Stimulated activated naive CD8-positive, alpha-beta T cell treated with anti-CD3 and anti-CD28 coated beads, Interleukin-15, Interleukin-2, amounts not matched to agents 100 U/mL and 50 U/mL, for 24 hours (primary cell): ENCODE data around the gene RSBN1L.
"Not testable (repeated sequence)": the region's sequence is repeated elsewhere in the genome, so short reads cannot be mapped to it uniquely, and the experiment has no call there.

ENCODE experiments used
- ATAC-seq: fragments of 150-1000 bp; cut with Tn5 transposase; one replicate; pipeline ENCODE4 v1.10.0; 2021
- DNase-seq: peaks from one replicate; pipeline ENCODE4 v3.0.0; 2021

The RSBN1L gene

DNA sequence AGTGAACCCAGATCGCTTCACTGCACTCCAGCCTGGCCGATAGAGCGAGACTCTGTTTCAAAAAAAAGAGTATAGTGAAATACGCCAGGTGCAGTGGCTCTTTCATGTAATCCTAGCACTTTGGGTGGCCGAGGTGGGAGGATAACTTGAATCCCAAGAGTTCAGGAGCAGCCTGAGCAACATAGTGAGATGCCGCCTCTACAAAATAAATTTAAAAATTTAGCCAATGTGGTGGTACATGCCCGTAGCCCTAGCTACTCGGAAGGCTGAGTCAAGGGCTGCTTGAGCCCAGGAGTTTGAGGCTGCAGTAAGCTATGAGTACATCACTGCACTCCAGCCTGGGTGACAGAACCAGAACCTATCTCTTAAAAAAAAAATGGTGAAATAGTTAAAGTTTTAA, 74.1 kb downstream of the RSBN1L start:
- no peak for DNase-seq
- ATAC-seq, result no peak

DNA sequence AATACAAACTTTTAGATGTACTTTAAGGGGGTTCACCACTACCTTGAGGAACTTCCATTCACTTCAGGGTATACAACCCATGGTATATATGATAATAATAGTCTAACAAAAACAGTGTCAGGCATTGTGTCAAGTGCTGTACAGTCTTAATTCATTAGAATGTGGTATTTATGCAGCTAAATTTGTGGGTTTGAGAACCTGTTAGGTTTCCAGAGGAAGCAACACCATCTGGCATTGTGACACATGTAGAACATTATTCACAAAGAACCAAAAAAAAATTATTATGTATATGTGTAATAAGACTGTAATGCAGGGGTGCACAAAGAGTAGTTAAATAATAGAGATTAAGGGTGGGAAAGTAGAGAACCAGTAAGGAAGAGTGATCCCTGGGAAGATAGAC, 75.6 kb downstream of the RSBN1L start:
- DNase-seq, result no peak
- no peak for ATAC-seq

DNA sequence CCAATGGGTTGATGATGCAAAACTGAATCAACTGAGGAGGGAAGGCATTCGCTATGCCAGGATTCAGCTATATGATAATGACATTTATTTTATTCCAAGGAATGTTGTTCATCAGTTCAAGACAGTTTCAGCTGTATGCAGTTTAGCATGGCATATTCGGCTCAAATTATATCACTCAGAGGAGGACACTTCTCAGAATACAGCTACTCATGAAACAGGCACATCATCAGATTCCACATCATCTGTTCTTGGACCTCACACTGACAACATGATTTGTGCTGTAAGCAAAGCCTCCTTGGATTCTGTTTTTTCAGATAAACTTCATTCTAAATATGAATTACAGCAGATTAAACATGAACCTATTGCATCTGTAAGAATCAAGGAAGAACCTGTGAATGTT, 82.3 kb downstream of the RSBN1L start:
- DNase-seq, result no peak
- ATAC-seq, result no peak

DNA sequence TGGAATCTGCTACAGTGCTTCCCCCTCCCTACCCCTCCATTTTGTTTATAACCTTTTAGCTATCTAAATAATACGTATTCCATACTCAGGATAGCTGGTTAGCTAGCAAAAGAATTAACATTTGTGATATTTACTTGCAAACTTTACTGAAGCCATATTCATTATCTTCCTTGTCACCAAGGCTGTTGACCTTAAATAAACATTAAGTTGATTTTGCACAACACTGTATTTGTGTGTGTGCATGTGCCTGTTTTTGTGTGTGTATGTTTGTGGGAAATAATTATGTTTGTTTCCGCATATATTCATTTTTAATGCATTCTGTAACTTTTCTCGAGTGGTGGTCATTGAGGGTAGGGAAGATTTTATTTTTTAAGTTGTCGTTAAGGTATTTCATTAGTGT, 86.1 kb downstream of the RSBN1L start:
- DNase-seq (no peak), ATAC-seq (no peak)

DNA sequence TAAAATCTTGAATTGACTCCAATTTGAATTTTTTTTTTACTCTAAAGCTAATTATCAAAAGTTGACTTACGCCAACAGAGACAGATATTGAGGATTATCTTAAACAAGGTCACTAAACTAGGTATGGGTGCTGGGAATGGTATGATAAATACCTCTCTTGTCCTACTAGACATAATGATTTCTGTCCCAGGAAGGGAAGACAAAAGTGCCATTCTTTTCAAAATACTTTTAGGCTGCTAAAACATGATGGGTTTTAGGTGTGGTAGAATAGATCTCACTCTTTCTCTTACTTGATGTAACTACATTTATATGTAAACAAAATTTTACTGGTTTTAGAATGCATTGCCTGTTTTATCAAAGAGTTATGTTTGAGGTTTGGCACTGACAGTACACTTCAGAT, 86.9 kb downstream of the RSBN1L start:
- ATAC-seq (no peak), DNase-seq (no peak)

DNA sequence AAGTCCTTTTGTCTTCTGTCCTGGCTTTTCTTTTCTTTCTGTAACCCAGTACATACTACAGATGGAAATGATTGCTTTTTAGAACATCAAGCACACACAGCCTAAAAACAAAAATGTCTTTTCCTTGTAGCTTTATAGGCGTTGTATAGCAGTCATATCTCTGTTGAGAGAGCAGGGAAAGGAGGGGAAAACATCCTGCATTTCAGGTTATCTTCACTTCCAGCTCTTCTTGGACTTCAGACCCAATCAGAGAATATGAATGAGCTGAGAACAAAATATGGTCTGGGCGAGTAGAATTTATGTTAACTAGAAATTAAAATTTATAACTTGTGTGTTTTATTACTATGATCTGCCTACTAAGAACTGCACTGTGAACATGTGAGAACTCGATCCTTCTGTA, 87.3 kb downstream of the RSBN1L start:
- ATAC-seq (no peak), DNase-seq (no peak)

DNA sequence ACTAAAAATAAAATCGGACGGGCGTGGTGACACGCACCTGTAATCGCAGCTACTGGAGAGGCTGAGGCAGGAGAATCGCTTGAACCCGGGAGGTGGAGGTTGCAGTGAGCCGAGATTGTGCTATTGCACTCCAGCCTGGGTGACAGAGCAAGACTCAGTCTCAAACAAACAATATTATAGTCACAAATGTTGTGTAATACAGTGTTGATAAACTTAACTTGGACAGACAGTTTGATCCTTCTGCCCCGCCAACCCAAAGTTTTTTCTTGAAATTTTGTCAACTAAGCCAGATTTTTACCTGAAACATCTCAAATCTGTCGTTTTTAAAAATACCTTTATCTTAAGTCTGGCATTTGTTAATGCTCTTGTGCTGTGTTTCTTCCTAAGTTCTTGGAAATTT, 88.2 kb downstream of the RSBN1L start:
- ATAC-seq, DNase-seq: not testable (repeated sequence)

DNA sequence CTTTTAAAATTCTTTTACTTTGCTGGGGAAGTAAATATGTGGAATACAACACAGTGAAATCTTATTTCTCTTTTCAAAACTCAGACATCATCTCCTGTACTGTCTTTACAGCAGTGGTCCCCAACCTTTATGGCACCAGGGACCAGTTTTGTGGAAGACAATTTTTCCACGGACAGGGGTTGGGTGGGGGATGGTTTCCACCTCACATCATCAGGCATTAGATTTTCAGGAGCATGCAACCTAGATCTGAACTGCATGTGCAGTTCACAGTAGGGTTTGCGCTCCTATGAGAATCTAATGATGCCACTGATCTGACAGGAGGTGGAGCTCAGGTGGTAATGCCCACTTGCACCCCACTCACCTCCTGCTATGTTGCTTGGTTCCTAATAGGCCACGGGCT, 89.8 kb downstream of the RSBN1L start:
- ATAC-seq, result no peak
- no peak for DNase-seq

DNA sequence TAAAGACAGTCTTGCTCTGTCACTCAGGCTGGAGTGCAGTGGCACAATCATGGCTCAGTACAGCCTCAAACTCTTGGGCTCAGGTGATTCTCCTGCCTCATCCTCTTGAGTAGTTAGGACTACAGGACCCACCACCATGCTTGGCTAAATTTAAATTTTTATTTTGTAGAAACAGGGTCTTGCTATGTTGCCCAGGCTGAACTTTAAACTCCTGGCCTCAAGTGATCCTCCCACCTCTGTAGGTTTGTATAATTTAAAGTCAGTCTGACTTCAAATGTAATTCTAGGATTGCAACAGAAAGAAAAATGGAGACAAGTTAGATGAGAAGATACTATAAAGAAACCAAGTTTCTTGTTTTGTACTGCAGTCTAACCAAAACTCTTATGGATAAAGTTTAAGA, 90.5 kb downstream of the RSBN1L start:
- ATAC-seq (no peak), DNase-seq (no peak)

DNA sequence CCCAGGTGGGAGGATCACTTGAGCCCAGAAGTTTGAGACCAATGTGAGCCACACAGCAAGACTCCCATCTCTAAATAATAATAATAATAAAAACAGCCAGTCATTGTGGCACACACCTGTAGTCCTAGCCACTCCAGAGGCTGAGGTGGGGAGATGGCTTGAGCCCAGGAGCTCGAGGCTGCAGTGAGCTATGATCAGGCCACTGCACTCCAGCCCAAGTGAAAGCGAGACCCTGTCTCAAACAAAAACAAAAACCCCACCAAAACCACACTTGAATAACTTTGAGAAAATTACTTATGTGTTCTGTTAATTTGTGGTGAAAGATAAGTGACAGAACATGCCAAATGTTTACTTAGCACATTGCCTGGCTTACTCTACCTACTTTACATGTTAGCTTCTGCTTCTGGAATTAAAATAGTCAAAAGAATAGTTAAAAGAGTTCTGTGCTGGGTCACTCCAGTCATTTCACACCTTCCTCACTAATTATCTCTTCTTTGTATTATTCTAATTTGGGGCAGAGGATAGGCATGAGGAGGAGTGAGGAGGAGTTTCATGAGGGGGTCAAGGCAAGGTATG, 92.2 kb downstream of the RSBN1L start:
- DNase-seq (no peak), ATAC-seq (no peak)

DNA sequence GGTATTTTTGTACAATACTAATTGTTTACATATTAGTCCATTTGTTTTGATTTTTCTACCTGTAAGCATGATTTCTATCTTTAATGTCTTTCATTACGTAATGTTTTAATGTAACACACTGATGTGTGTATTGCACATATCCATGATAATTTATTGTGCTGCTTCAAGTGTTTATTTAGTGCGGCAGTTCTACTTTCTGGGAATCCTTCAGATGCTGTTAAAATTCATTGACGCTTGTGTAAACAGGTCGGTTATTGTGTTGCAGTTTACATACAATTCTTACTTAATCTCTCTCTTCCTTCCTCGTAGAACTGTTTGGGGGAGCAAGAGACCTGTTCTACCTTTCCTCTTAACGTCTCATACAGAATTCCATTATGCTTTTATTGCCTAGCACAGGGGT, 95.1 kb downstream of the RSBN1L start:
- ATAC-seq, result no peak
- DNase-seq, result no peak

DNA sequence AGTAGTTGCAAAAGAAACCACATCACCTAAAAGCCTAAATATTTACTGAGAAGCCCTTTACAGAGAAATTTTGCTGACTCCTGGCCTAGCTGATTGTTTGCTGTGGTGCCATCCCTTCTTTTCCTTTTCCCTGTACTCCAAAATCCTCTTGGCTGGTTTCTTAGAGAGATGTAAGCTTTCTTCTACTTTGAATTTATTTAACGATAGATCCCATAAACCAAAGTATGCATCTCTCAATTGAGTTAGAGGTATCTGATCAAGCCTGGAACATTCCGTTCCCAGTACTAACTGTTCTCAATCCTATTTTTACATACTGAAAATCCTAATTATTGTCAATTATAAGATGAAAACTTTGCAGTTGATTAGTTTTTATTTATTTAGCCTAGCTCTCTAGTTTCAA, 95.7 kb downstream of the RSBN1L start:
- DNase-seq (no peak), ATAC-seq (no peak)

DNA sequence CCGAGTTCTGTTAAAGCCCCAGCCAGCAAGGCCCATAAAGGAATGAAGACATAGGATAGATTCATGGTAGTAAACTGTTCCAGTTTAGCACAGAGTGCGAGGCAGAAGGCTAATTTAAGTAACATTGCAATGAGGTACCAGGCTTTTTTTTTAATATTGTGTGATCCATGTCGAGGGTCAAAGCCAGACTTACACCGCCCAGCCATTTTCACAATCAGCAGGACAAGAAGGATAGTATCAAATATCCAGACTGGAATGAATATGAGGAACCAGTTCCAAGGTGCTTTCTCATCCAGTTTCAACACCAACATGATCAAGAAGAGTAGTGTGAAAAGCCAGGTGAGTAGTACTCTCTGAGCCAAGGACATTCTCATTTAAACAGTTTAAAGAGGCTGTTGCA, 97.7 kb downstream of the RSBN1L start:
- ATAC-seq, result no peak
- DNase-seq, result no peak

DNA sequence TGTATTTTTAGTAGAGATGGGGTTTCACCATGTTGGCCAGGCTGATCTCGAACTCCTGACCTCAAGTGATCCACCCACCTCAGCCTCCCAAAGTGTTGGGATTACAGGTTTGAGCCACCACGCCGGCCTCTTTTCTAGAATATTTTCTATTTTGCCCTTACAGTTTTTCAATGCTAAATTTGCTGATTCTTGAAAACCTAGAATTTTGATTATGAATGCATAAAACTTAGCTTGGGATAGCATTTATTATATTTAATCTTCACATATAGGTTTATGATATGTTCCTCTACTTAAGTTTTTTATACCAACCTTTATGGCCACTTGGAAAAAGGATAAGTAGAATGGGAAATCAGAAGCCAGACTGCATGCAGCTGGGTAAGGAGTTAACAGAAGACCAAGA, 99.8 kb downstream of the RSBN1L start:
- ATAC-seq (no peak), DNase-seq (no peak)

DNA sequence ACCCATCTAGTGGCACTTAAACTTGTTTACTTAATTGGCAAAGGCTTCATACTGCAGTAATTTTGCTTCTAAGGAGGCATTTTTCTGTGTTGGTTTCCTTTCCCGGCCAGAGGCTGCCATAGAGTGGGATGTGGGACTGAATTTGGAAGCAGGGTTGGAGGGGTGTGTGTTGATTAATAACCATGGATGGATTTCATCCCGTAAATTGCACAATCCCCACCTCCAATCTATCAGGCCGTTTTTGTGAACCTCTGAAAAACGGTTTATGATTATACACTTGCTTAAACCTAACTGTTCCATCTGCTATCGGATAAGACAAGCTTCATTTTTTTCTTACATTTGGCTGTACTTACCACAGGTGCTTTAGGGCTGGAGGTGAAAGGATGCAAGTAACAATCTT, 100.7 kb downstream of the RSBN1L start:
- no peak for ATAC-seq
- no peak for DNase-seq

DNA sequence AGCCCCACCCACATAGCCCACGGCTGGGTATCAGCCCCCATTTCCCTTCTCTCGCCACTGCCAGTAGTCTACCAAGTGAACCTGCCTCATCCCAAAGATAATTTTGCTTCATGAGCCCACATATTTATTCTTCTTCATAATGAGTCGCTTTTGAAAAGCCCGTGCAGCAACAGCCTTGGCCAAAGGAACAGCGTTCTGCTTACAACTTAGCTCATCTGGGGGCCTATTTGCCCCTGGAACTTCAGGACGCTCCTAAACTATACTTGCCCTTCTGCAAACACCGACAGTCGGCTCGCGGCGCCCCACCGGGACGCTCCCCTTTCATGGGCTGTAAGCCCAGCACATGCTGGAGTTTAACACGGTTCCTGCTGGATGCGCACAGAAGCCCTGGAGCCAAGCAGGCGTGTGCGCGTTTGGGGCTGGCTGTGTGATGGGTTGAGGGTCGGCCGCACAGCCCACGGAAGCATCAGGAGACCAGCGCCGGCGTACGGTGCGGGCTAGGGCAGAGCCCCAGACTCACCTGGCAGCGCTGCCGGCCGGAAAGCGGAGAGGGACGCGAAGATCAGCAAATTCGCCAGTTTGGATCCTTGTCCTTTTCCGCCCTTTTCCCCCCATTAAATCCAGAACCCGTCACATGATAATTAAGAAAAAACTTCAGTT, 101.6 kb downstream of the RSBN1L start:
- DNase-seq (no peak), ATAC-seq (peak; percentile 26)

DNA sequence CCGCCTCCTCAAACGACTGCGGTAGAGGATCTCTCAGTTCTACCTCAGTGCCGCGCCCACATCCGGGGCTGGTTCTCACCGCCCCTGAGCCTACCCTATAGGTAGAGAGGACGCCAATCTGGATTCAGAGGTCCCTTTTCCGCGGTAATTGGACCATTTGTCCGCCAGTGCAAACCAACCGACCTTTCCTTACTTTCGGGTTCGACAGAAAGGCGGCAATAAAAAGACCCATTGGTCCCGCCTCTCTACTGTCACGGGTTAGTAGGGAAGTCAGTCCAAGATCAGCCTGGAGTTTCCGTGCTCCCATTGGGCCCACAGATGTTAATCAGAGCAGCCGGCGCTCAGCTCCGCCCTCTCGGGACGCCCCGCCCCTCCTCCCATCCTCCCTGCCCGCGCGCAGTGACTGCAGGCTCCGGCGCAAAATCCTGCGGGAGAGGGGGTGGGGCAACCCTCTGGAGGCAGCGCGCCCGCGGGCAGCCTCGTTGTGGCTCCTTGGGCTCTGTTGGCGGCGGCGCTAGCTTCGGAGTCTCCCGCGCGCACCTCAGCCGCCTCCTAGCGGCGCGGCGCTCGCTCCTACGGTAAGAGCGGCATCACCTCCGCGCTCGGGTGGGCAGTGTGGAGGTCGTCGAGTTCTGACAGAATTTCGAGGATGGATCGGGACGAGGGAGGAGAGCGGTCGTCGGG, 102.3 kb downstream of the RSBN1L start, which contains the start of the genes PHTF2 and TMEM60:
PHTF2 (plus strand) TSS at position 380 of the 684 bp plus-strand sequence.
TMEM60 (minus strand) TSS at position 41 of the 684 bp plus-strand sequence. CDS start 4,061 bp downstream, outside the sequence.
- DNase-seq (peak; percentile 94), ATAC-seq (peak; percentile 95)

DNA sequence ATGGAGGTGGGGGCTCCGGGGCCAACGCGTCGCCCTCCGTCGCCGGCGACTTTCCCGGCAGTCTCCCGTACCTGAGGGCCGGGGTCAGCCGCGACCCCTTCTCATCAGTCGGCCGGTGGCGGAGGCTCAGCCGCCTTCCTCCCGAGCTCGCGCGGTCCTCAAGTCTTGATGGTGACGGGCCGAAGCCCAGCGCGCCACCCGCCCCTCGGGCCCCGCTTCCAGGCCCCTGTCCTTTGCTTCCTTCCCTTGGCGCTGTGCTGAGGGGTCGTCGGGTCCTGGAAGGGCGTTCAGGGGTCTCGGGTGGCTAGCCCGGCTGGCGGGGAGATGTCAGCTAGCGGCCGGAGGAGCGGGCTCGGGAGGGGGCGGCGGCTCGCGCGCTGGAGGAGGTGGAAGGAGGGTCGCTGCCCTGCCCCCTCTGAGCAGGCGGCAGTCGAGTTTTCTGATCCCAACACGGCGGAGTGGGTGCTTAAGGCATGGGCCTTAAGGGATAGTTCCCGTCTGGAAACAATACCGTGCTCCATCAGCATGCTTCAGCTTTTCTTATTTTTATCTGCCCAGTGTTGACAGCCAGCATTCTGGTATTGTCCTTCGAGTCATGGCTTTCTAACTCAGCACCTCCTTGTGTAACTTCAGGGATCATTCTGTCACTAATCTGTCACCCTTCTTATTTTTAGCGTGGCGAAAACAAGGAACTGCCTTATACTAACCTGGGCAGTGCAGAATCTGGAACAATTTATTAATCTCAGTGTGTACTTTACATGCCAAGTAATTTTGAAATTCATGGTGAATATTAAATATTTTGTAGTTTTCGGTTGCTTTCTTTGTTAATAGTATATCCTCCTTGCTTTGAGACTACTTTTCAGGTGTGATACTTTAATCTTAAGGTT, 103.1 kb downstream of the RSBN1L start:
- ATAC-seq, result no peak

DNA sequence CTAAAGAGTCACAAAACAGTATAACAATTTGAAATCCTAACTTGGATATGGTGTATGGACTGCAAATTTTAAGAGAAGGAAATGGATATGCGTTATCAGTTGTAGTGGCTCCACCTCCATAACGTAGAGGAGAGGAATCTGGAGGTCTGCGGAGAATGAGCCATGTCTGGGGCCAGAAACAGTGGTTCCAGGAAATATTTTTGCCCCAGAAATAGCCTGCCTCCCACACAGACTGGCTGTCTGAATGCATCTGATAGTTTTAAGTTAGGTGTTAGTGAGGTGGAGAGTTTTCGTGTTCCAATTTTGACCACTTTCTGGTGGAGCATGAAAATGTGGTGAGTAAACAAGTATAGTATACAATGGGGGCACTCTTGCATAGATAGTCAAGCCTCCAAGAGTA, 103.9 kb downstream of the RSBN1L start:
- no peak for DNase-seq

More for the DNA sequence above, 103.1 kb downstream of the RSBN1L start:
- DNase-seq, result peak; percentile 44

DNA sequence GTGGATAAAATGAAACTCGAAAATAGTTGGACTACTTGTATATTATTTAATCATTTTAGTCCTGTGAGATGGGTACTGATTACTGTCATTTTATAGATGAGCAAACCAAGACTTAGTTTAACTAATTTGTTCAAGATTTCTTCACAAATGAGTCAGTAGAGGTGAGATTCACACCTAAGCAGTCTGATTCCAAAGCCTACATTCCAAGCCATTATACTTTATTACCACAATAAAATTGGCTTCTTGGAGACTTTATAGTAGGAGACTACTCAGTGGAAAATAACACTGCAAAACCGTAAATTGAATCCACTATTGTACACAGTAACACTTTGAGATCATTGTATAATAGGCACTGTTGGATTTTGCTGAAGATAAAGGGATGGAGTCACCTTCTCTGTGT, 104.5 kb downstream of the RSBN1L start:
- DNase-seq (no peak), ATAC-seq (no peak)

More for the DNA sequence above, 103.9 kb downstream of the RSBN1L start:
- no peak for ATAC-seq

DNA sequence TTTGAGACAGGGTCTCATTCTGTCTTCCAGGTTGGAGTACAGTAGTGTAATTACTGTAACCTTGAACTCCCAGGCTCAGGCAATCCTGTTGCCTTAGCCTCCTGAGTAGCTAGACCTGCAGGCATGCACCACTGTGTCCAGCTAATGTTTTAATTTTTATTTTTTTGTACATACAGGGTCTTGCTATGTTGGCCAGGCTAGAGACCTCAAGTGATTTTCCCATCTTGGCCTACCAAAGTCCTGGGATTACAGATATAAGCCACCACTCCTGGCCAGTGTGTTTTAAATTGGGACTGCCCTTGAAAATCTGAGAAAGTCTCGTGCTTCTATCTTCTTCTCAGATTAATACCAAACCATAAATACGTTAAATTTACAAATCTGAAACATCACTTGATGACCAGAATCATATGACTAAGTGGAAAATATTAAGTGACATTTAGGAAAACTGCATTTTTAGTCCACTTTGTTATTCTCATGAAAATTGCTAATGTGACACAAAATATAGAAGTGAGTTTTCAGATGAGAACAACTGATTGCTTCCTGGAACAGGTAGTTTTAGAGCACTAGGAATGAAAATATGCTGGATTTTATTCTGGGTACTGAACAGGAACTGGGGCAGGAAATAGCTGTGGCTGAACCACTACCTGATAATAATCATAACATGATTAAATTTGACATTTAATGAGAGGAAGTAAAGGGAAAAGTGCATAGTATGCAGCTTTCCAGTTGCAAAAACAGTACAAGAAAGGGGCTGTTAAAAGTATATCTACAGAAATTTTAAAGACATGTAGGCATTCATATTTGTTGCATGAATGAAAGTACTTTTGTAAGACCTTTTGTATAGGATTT, 106.5 kb downstream of the RSBN1L start:
- ATAC-seq, result no peak
- DNase-seq, result no peak

DNA sequence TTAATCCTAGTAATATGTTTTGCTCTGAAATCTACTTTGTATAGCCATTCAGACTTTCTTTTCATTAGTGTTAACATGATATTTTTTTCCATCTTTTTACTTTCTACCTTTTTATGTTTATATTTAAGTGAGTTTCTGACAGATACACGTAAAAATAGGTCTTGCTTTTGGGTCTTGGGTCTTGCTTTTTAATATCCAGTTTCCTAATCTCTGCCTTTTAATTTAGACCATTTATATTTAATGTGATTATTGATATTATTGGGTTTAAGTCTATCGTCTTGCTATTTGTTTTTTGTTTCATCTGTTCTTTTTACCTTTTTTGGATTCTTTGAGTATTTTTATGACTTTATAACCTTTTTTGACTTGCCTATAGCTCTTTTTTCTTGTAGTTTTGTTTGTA, 110.2 kb downstream of the RSBN1L start:
- no peak for ATAC-seq

More for the DNA sequence above, 110.2 kb downstream of the RSBN1L start:
- no peak for DNase-seq
